Skeletal muscle satellite cell (primary cell): ENCODE results near the gene WWOX.

ENCODE experiments used
- H3K27me3 ChIP-seq: 2 replicates; pipeline ENCODE4 v1.7.0; 2013; ENCODE audit warnings: low read length; ENCODE audit not compliant: control insufficient read depth, insufficient read depth
- H3K36me3 ChIP-seq: 2 replicates; pipeline ENCODE4 v1.7.0; 2013; ENCODE audit warnings: mild to moderate bottlenecking, control low read depth, low read length; ENCODE audit not compliant: insufficient read depth
- H3K4me1 ChIP-seq: 2 replicates; pipeline ENCODE4 v1.7.0; 2013; ENCODE audit warnings: low read length; ENCODE audit not compliant: control insufficient read depth, insufficient read depth
- H3K4me2 ChIP-seq: 2 replicates; pipeline ENCODE4 v1.7.0; 2013; ENCODE audit warnings: mild to moderate bottlenecking, low read length
- H3K4me3 ChIP-seq: 2 replicates; pipeline ENCODE4 v1.7.0; 2013; ENCODE audit warnings: low read length
- H3K9ac ChIP-seq: 2 replicates; pipeline ENCODE4 v1.7.0; 2013; ENCODE audit warnings: mild to moderate bottlenecking, low read depth, low read length, moderate library complexity
- H3K9me3 ChIP-seq: replicated peaks from 2 replicates; pipeline ENCODE4 v1.7.0; 2013; ENCODE audit warnings: mild to moderate bottlenecking, control low read depth, low read length

Gene WWOX

GRCh38 chr16:78377312-78377711 lies 277.9 kb downstream of the WWOX start:
- Histone ChIP-seq H3K36me3 (no peaks in the 10 kb centered on the region), H3K4me2 (no peak overlapping the region), H3K27me3 (no peaks in the 10 kb centered on the region), H3K4me1 (no peaks in the 10 kb centered on the region), H3K4me3 (no peak overlapping the region), H3K9ac (no peak overlapping the region), H3K9me3 (no peaks in the 10 kb centered on the region)

- no peaks in the 10 kb centered on the region for H3K4me1 ChIP-seq
- H3K36me3 ChIP-seq, result no peaks in the 10 kb centered on the region
- no peaks in the 10 kb centered on the region for H3K27me3 ChIP-seq
- H3K4me2 ChIP-seq, result no peak overlapping the region
- no peak overlapping the region for H3K4me3 ChIP-seq
- no peak overlapping the region for H3K9ac ChIP-seq
- H3K9me3 ChIP-seq, result no peaks in the 10 kb centered on the region
Measured at GRCh38 chr16:78381060-78381459, 281.6 kb downstream of the WWOX start.

- H3K4me2 ChIP-seq, result no peak overlapping the region
- H3K4me3 ChIP-seq, result no peak overlapping the region
- H3K4me1 ChIP-seq, result no peaks in the 10 kb centered on the region
- no peaks in the 10 kb centered on the region for H3K27me3 ChIP-seq
- no peaks in the 10 kb centered on the region for H3K36me3 ChIP-seq
- H3K9me3 ChIP-seq, result no peaks in the 10 kb centered on the region
- no peak overlapping the region for H3K9ac ChIP-seq
Measured at GRCh38 chr16:78383118-78383517, 283.7 kb downstream of the WWOX start.

- Histone ChIP-seq H3K9ac (no peak overlapping the region), H3K4me2 (no peak overlapping the region), H3K4me1 (no peaks in the 10 kb centered on the region), H3K36me3 (no peaks in the 10 kb centered on the region), H3K27me3 (no peaks in the 10 kb centered on the region), H3K9me3 (no peaks in the 10 kb centered on the region), H3K4me3 (no peak overlapping the region)
Measured at GRCh38 chr16:78385086-78385805, 285.8 kb downstream of the WWOX start.

GRCh38 chr16:78386557-78387324 lies 287.3 kb downstream of the WWOX start:
- Histone ChIP-seq H3K36me3 (no peaks in the 10 kb centered on the region), H3K4me1 (no peaks in the 10 kb centered on the region), H3K9me3 (no peaks in the 10 kb centered on the region)

GRCh38 chr16:78389009-78389498 lies 289.6 kb downstream of the WWOX start:
- no peaks in the 10 kb centered on the region for H3K9me3 ChIP-seq
- H3K4me2 ChIP-seq, result no peak overlapping the region
- H3K4me3 ChIP-seq, result no peak overlapping the region
- H3K9ac ChIP-seq, result no peak overlapping the region
- H3K36me3 ChIP-seq, result no peaks in the 10 kb centered on the region
- H3K27me3 ChIP-seq, result no peaks in the 10 kb centered on the region
- H3K4me1 ChIP-seq, result no peaks in the 10 kb centered on the region

More at GRCh38 chr16:78386557-78387324, 287.3 kb downstream of the WWOX start:
- no peak overlapping the region for H3K4me3 ChIP-seq
- H3K4me2 ChIP-seq, result no peak overlapping the region
- H3K27me3 ChIP-seq, result no peaks in the 10 kb centered on the region
- no peak overlapping the region for H3K9ac ChIP-seq

GRCh38 chr16:78390092-78390491 lies 290.6 kb downstream of the WWOX start:
- H3K4me2 ChIP-seq, result no peak overlapping the region
- H3K9ac ChIP-seq, result no peak overlapping the region
- no peaks in the 10 kb centered on the region for H3K27me3 ChIP-seq
- no peaks in the 10 kb centered on the region for H3K9me3 ChIP-seq
- no peak overlapping the region for H3K4me3 ChIP-seq
- H3K4me1 ChIP-seq, result no peaks in the 10 kb centered on the region
- no peaks in the 10 kb centered on the region for H3K36me3 ChIP-seq

GRCh38 chr16:78390508-78391324 lies 291.3 kb downstream of the WWOX start:
- no peaks in the 10 kb centered on the region for H3K36me3 ChIP-seq
- H3K4me3 ChIP-seq, result no peak overlapping the region
- H3K9ac ChIP-seq, result no peak overlapping the region
- no peaks in the 10 kb centered on the region for H3K9me3 ChIP-seq
- H3K27me3 ChIP-seq, result no peaks in the 10 kb centered on the region
- no peaks in the 10 kb centered on the region for H3K4me1 ChIP-seq
- no peak overlapping the region for H3K4me2 ChIP-seq

- Histone ChIP-seq H3K27me3 (no peaks in the 10 kb centered on the region), H3K9ac (no peak overlapping the region), H3K4me3 (no peak overlapping the region), H3K9me3 (no peaks in the 10 kb centered on the region), H3K4me2 (no peak overlapping the region), H3K36me3 (no peaks in the 10 kb centered on the region), H3K4me1 (no peaks in the 10 kb centered on the region)
Measured at GRCh38 chr16:78392585-78393195, 293.2 kb downstream of the WWOX start.

- Histone ChIP-seq H3K27me3 (no peaks in the 10 kb centered on the region), H3K9me3 (peaks cover 3% of the 10 kb centered on the region), H3K4me3 (no peak overlapping the region), H3K4me2 (no peak overlapping the region), H3K36me3 (no peaks in the 10 kb centered on the region), H3K4me1 (no peaks in the 10 kb centered on the region), H3K9ac (no peak overlapping the region)
Measured at GRCh38 chr16:78395035-78395434, 295.6 kb downstream of the WWOX start.

- Histone ChIP-seq H3K27me3 (no peaks in the 10 kb centered on the region), H3K4me1 (no peaks in the 10 kb centered on the region), H3K36me3 (no peaks in the 10 kb centered on the region), H3K4me2 (no peak overlapping the region), H3K9me3 (peaks cover 3% of the 10 kb centered on the region), H3K4me3 (no peak overlapping the region), H3K9ac (no peak overlapping the region)
Measured at GRCh38 chr16:78396046-78396445, 296.6 kb downstream of the WWOX start.
